Nephron (organoid): ENCODE data around the gene RTN4RL2.

Source experiments
- H3K27ac Mint-ChIP-seq, 3 experiments: 2 replicates each; pipeline ENCODE4 v1.8.0; 2020; ENCODE audit warnings: mixed read lengths in 3 of 3, mild to moderate bottlenecking in 2 of 3, moderate library complexity in 1 of 3
- H3K27me3 Mint-ChIP-seq: 2 replicates; pipeline ENCODE4 v1.8.0; 2021; ENCODE audit warnings: low read depth, mild to moderate bottlenecking, moderate library complexity, mixed read lengths
- H3K36me3 Mint-ChIP-seq: 2 replicates; pipeline ENCODE4 v1.8.0; 2020; ENCODE audit warnings: low read depth, mixed read lengths
- H3K4me1 Mint-ChIP-seq: 2 replicates; pipeline ENCODE4 v1.8.0; 2020; ENCODE audit warnings: mixed read lengths
- H3K4me3 Mint-ChIP-seq, 3 experiments: 2 replicates each; pipeline ENCODE4 v1.8.0; 2020; ENCODE audit warnings: mild to moderate bottlenecking in 3 of 3, mixed read lengths in 3 of 3, moderate library complexity in 2 of 3
- H3K9me3 Mint-ChIP-seq: 2 replicates; pipeline ENCODE4 v1.8.0; 2020; ENCODE audit warnings: mixed read lengths
- CTCF ChIP-seq, 3 experiments: fragments of 200-600 bp; sonication (generic); IDR thresholded peaks; one replicate each; pipeline ENCODE4 v1.5.0; 2021; ENCODE audit warnings: antibody characterized with exemption in 3 of 3; ENCODE audit not compliant: unreplicated experiment in 3 of 3

The RTN4RL2 gene

GRCh38 chr11:57424792-57425564 lies 35.4 kb upstream of the RTN4RL2 start:
- H3K27ac Mint-ChIP-seq: peak overlapping the region in 1 of 3 experiments; percentile 59
- peaks cover 21% of the 10 kb centered on the region for H3K27me3 Mint-ChIP-seq
- H3K4me3 Mint-ChIP-seq: peak overlapping the region; percentile 39 to 83 (median 69)
- H3K9me3 Mint-ChIP-seq: no peaks in the 10 kb centered on the region
- H3K4me1 Mint-ChIP-seq: peaks cover 18% of the 10 kb centered on the region
- peaks cover 19% of the 10 kb centered on the region for H3K36me3 Mint-ChIP-seq
- no peak for TF ChIP-seq CTCF (IDR thresholded peaks at IDR 0.05; ENCODE audit: unreplicated experiment in 3 of 3)

- Mint-ChIP-seq H3K9me3 (no peaks in the 10 kb centered on the region), H3K4me1 (peaks cover 18% of the 10 kb centered on the region), H3K36me3 (peaks cover 15% of the 10 kb centered on the region), H3K4me3 (peak overlapping the region; percentile 85 to 86 (median 85)), H3K27me3 (peaks cover 22% of the 10 kb centered on the region), H3K27ac (peak overlapping the region in 2 of 3 experiments; percentile 44 to 59)
- TF ChIP-seq CTCF (IDR thresholded peaks at IDR 0.05; ENCODE audit: unreplicated experiment in 3 of 3): no peak
These were observed 34.5 kb upstream of the RTN4RL2 start for GRCh38 chr11:57425565-57426438.

GRCh38 chr11:57426439-57426928 lies 33.8 kb upstream of the RTN4RL2 start:
- Mint-ChIP-seq H3K36me3 (peaks cover 15% of the 10 kb centered on the region), H3K27me3 (peaks cover 22% of the 10 kb centered on the region), H3K4me3 (peak overlapping the region; percentile 85 to 86 (median 85)), H3K9me3 (no peaks in the 10 kb centered on the region), H3K4me1 (peaks cover 18% of the 10 kb centered on the region), H3K27ac (peak overlapping the region in 2 of 3 experiments; percentile 44 to 59)
- no peak for TF ChIP-seq CTCF (IDR thresholded peaks at IDR 0.05; ENCODE audit: unreplicated experiment in 3 of 3)

- Mint-ChIP-seq H3K9me3 (no peaks in the 10 kb centered on the region), H3K4me1 (peaks cover 18% of the 10 kb centered on the region), H3K27me3 (peaks cover 22% of the 10 kb centered on the region), H3K27ac (peak within 1 kb of the TSS; percentile 42 to 90 (median 59)), H3K36me3 (peaks cover 14% of the 10 kb centered on the region), H3K4me3 (peak within 1 kb of the TSS; percentile 85 to 86 (median 85))
- no peak for TF ChIP-seq CTCF (IDR thresholded peaks at IDR 0.05; ENCODE audit: unreplicated experiment in 3 of 3)
These were observed 33.2 kb upstream of the RTN4RL2 start, which contains the start of gene SLC43A3 for GRCh38 chr11:57426929-57427726. TSS of gene SLC43A3 (minus strand) at chr11:57427121. CDS start at chr11:57426172, 949 bp downstream.

- peak overlapping the region; percentile 42 to 90 (median 59) for H3K27ac Mint-ChIP-seq
- H3K36me3 Mint-ChIP-seq: peaks cover 10% of the 10 kb centered on the region
- H3K9me3 Mint-ChIP-seq: no peaks in the 10 kb centered on the region
- peak overlapping the region; percentile 80 to 86 (median 85) for H3K4me3 Mint-ChIP-seq
- no peak for TF ChIP-seq CTCF (IDR thresholded peaks at IDR 0.05; ENCODE audit: unreplicated experiment in 3 of 3)
- H3K4me1 Mint-ChIP-seq: peaks cover 18% of the 10 kb centered on the region
- H3K27me3 Mint-ChIP-seq: peaks cover 22% of the 10 kb centered on the region
These were observed 32.6 kb upstream of the RTN4RL2 start for GRCh38 chr11:57427727-57428082.
